HL-60 (cell line): Measurements from ENCODE around the gene PTGER3.

Source experiments
- DNase-seq, 2 experiments: peaks; one replicate each; pipeline ENCODE4 v3.0.0-alpha.2; 2010 to 2020; ENCODE audit warnings: low read depth in 1 of 2, low spot score in 1 of 2
- H3K27ac ChIP-seq: fragments of 250-450 bp; sonication (Bioruptor Pico); replicated peaks from 2 replicates; pipeline ENCODE4 v1.5.1; 2020; ENCODE audit warnings: mild to moderate bottlenecking, moderate library complexity
- H3K27me3 ChIP-seq: fragments of 250-450 bp; sonication (Bioruptor Pico); 2 replicates; pipeline ENCODE4 v1.5.1; 2021; ENCODE audit warnings: mild to moderate bottlenecking, moderate library complexity; ENCODE audit not compliant: insufficient read depth, poor library complexity, severe bottlenecking
- H3K4me3 ChIP-seq: replicated peaks from 2 replicates; pipeline ENCODE4 v1.5.1; 2011; ENCODE audit warnings: mild to moderate bottlenecking, control low read depth, low read length; ENCODE audit not compliant: insufficient read depth
- GABPA ChIP-seq: IDR thresholded peaks from 2 replicates; pipeline ENCODE4 v1.6.1; 2012; ENCODE audit warnings: low read depth
- POLR2AphosphoS5 ChIP-seq: IDR thresholded peaks from 2 replicates; pipeline ENCODE4 v1.6.1; 2012; ENCODE audit warnings: low read depth
- SPI1 ChIP-seq: IDR thresholded peaks from 2 replicates; pipeline ENCODE4 v1.6.1; 2012; ENCODE audit warnings: low read depth, mild to moderate bottlenecking, borderline replicate concordance
- TF ChIP-seq, protein P1 (sequence below): IDR thresholded peaks from one replicate; pipeline ENCODE4 v1.5.1; 2011; ENCODE audit warnings: low read length, control low read depth, inconsistent platforms; ENCODE audit not compliant: insufficient read depth
- TF ChIP-seq, protein P2 (sequence below): IDR thresholded peaks from 2 replicates; pipeline ENCODE4 v1.6.1; 2012; ENCODE audit warnings: low read depth; ENCODE audit not compliant: insufficient replicate concordance

PTGER3 gene

DNA sequence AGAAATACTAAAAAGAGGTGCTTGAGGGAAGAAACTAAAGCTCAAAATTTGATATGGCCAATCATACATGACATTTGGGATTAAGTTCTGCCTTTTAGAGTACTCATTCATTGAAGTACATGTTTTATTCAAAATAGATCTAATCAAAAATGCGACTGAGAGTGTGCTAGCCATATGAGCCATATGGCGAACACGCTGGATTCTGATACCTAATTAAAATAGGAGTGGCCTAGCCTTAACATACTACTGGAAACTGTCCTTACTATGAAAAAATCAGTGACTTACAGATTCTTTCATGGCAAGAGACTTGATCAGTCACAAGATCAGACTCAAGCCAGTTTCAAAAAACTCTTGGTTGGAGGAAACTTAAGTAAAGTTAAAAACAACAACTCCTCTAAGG, 73.9 kb downstream of the PTGER3 start:
- no peak overlapping the region for H3K27ac ChIP-seq
- TF ChIP-seq POLR2AphosphoS5 (no peak), SPI1 (no peak)
- H3K27me3 ChIP-seq, result no peaks in the 10 kb centered on the region
- H3K4me3 ChIP-seq, result no peak overlapping the region
- DNase-seq, result no peak

DNA sequence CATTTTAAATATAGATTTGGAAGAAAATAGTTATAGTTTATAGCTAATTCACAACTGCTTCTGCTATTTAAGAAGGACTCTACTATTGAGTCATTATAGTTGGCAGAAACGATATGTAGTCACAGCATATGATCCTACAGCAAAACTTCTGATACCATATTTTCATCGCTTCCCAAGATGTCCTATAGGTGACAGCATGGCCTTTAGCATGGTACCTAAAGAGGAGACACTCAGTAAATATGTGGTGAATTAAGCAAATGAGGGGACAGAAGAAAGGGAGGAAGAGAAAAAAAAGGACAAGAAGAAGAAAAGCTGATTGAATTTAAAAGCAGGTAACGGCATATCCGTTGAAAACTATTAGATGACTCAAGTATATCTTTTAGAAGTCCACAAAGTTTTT, 77.2 kb downstream of the PTGER3 start:
- H3K27me3 ChIP-seq, result no peaks in the 10 kb centered on the region
- no peak for DNase-seq
- no peak for TF ChIP-seq SPI1
- TF ChIP-seq GABPA, result no peak
- TF ChIP-seq, protein P1, sequence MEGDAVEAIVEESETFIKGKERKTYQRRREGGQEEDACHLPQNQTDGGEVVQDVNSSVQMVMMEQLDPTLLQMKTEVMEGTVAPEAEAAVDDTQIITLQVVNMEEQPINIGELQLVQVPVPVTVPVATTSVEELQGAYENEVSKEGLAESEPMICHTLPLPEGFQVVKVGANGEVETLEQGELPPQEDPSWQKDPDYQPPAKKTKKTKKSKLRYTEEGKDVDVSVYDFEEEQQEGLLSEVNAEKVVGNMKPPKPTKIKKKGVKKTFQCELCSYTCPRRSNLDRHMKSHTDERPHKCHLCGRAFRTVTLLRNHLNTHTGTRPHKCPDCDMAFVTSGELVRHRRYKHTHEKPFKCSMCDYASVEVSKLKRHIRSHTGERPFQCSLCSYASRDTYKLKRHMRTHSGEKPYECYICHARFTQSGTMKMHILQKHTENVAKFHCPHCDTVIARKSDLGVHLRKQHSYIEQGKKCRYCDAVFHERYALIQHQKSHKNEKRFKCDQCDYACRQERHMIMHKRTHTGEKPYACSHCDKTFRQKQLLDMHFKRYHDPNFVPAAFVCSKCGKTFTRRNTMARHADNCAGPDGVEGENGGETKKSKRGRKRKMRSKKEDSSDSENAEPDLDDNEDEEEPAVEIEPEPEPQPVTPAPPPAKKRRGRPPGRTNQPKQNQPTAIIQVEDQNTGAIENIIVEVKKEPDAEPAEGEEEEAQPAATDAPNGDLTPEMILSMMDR, result no peak
- TF ChIP-seq, protein P2, sequence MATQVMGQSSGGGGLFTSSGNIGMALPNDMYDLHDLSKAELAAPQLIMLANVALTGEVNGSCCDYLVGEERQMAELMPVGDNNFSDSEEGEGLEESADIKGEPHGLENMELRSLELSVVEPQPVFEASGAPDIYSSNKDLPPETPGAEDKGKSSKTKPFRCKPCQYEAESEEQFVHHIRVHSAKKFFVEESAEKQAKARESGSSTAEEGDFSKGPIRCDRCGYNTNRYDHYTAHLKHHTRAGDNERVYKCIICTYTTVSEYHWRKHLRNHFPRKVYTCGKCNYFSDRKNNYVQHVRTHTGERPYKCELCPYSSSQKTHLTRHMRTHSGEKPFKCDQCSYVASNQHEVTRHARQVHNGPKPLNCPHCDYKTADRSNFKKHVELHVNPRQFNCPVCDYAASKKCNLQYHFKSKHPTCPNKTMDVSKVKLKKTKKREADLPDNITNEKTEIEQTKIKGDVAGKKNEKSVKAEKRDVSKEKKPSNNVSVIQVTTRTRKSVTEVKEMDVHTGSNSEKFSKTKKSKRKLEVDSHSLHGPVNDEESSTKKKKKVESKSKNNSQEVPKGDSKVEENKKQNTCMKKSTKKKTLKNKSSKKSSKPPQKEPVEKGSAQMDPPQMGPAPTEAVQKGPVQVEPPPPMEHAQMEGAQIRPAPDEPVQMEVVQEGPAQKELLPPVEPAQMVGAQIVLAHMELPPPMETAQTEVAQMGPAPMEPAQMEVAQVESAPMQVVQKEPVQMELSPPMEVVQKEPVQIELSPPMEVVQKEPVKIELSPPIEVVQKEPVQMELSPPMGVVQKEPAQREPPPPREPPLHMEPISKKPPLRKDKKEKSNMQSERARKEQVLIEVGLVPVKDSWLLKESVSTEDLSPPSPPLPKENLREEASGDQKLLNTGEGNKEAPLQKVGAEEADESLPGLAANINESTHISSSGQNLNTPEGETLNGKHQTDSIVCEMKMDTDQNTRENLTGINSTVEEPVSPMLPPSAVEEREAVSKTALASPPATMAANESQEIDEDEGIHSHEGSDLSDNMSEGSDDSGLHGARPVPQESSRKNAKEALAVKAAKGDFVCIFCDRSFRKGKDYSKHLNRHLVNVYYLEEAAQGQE, result no peak
- no peak for TF ChIP-seq POLR2AphosphoS5
- H3K4me3 ChIP-seq, result no peak overlapping the region
- no peak overlapping the region for H3K27ac ChIP-seq

DNA sequence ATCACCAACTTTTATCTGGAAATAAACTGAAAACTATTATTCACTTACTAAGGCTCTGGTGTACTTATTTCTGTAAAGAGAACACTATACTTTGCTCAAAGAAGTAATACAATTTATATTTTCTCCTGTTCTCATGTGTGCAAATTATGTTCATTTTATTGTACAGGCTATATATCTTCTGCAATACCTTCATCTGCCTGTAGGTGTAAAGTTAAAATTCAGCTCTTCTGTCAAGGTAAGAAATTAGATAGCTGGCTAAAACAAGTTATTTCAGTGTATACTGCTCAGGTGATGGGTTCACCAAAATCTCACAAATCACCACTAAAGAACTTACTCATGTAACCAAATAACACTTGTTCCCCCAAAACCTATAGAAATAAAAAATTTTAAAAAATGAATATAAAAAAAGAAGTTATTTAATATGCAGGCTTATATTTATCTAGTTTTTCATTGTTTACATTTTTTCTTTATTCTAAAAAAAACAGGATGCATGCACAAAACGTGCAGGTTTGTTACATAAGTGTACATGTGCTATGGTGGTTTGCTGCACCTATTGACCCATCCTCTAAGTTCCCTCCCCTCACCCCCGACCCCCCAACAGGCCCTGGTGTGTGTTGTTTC, 81.5 kb downstream of the PTGER3 start:
- Histone ChIP-seq H3K27me3 (no peaks in the 10 kb centered on the region), H3K27ac (no peak overlapping the region), H3K4me3 (no peak overlapping the region)
- TF ChIP-seq, protein P2, result no peak
- TF ChIP-seq, protein P1, result peak; percentile 7
- no peak for DNase-seq

DNA sequence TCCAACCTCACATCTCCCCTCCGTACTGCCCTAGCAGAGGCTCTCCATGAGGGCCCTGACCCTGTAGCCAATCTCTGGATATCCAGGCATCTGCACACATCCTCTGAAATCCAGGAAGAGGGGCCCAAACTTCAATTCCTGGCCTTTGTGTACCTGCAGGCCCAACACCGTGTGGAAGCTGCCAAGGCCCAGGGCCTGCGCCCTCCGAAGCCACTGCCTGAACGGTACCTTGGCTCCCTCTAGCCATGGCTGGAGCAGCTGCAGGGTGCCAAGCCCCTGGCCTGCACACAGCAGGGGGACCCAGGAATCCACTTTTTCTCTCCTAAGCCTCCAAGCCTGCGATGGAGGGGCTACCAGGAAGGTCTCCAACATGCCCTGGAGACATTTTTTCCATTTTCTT, 84.2 kb downstream of the PTGER3 start:
- TF ChIP-seq, protein P2, result no peak
- TF ChIP-seq POLR2AphosphoS5 (no peak), SPI1 (no peak), GABPA (no peak)
- TF ChIP-seq, protein P1, result no peak
- Histone ChIP-seq H3K4me3 (no peak overlapping the region), H3K27me3 (no peaks in the 10 kb centered on the region), H3K27ac (no peak overlapping the region)
- no peak for DNase-seq
